AG09309 (cell line): ENCODE results near the gene KLRC2.
"Not testable (repeated sequence)": the region's sequence is repeated elsewhere in the genome, so short reads cannot be mapped to it uniquely, and the experiment has no call there.

Experiments used
- DNase-seq: peaks from one replicate; pipeline ENCODE4 v3.0.0-alpha.2; 2010; ENCODE audit warnings: low read depth
- H3K4me3 ChIP-seq: 2 replicates; pipeline ENCODE4 v1.5.1; 2011; ENCODE audit warnings: mild to moderate bottlenecking, low read depth, low read length, moderate library complexity; ENCODE audit not compliant: control insufficient read depth
- CTCF ChIP-seq: IDR thresholded peaks from 2 replicates; pipeline ENCODE4 v1.5.1; 2011; ENCODE audit warnings: mild to moderate bottlenecking, low read depth, low read length, inconsistent platforms; ENCODE audit not compliant: insufficient read depth, control insufficient read depth; ENCODE audit errors: missing control alignments

Gene KLRC2

GRCh38 chr12:10388624-10389413 lies 47.0 kb downstream of the KLRC2 start:
- no peak for TF ChIP-seq CTCF
- DNase-seq: no peak
- H3K4me3 ChIP-seq: no peak overlapping the region

- DNase-seq, H3K4me3 ChIP-seq: not testable (repeated sequence)
Measured at GRCh38 chr12:10387498-10387897, 48.3 kb downstream of the KLRC2 start.

GRCh38 chr12:10386857-10387256 lies 49.0 kb downstream of the KLRC2 start:
- H3K4me3 ChIP-seq: no peak overlapping the region
- TF ChIP-seq CTCF: no peak
- no peak for DNase-seq

- peak; percentile 73 for DNase-seq
Measured at GRCh38 chr12:10385166-10385613, 50.6 kb downstream of the KLRC2 start.

GRCh38 chr12:10384191-10384590 lies 51.6 kb downstream of the KLRC2 start:
- H3K4me3 ChIP-seq: no peak overlapping the region
- no peak for DNase-seq
- no peak for TF ChIP-seq CTCF

More at GRCh38 chr12:10385166-10385613, 50.6 kb downstream of the KLRC2 start:
- no peak for TF ChIP-seq CTCF
- H3K4me3 ChIP-seq: no peak overlapping the region

GRCh38 chr12:10381928-10382628 lies 53.7 kb downstream of the KLRC2 start:
- no peak overlapping the region for H3K4me3 ChIP-seq
- no peak for TF ChIP-seq CTCF
- DNase-seq: no peak
